Measurements from ENCODE around the gene COL4A2.

DNA sequence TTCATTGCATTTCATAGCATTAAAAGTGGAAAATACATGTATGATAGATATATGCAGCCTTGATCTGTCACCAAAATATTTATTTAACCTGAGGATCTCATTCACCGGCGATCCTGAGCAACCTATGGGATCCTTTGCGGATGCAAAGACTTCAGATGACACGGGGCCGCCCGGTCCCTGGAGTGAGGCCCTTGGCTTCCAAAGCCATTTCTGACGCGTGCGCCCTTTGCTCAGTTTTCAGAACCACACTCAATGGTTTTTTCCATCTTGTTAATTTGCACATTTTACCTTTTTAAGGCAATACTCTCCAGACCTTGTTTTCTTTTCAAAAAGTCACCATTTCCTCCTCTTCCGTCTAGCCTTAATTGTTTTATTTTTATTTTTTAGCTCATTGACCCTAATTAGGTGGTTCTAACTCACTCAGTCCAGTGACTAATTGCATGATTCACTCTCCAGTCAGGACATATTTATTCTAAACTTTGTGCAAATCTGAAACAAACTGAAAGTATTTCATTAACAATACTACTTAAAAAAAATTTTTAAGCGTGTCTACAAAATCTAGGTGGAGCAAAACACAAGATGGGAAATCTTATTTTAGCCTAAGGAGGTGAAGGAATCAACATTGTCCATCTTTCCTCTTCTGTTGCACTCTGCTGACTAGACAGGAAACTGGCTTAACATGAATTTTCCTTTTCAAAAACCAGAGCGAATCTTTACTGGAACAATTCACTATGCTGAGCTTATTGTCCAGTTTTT lies 48.0 kb upstream of the COL4A2 start:
- TF ChIP-seq EZH2 (IDR thresholded peaks at IDR 0.05; ENCODE audit: insufficient read depth, poor library complexity, severe bottlenecking), result no peak
- TF ChIP-seq EZH2phosphoT487 (IDR thresholded peaks at IDR 0.05; ENCODE audit: insufficient read depth, low read depth), result no peak
